ENCODE data around the gene ERBB4.

DNA sequence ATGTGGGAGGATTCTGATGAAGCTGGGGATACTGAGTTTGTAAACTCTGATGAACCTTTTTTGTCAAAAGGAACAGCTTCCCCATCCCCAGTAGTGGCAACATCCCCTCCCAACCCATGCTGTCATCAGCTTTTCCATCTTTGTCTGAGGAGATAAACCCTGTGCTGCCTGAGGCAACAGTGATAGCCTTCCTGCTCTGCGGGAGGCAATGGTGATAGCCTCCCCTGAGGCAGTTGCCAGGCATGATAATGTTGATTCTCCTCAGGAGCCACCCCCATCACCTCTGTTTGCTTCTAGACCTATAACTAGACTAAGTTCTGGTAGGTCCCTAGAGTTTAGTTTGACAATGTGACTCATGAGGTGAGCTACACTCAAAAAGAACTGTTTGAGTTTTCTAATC lies 97.5 kb downstream of the ERBB4 start:
- no peak for TF ChIP-seq GATA2 (IDR thresholded peaks at IDR 0.05; ENCODE audit: low read depth, low read length)
- TF ChIP-seq GATA3 (IDR thresholded peaks at IDR 0.05; ENCODE audit: low read depth, low read length) = no peak

All from SH-SY5Y (cell line).